ENCODE results near the gene MMD.
"Not testable (repeated sequence)": the region's sequence is repeated elsewhere in the genome, so short reads cannot be mapped to it uniquely, and the experiment has no call there.

The MMD gene

DNA sequence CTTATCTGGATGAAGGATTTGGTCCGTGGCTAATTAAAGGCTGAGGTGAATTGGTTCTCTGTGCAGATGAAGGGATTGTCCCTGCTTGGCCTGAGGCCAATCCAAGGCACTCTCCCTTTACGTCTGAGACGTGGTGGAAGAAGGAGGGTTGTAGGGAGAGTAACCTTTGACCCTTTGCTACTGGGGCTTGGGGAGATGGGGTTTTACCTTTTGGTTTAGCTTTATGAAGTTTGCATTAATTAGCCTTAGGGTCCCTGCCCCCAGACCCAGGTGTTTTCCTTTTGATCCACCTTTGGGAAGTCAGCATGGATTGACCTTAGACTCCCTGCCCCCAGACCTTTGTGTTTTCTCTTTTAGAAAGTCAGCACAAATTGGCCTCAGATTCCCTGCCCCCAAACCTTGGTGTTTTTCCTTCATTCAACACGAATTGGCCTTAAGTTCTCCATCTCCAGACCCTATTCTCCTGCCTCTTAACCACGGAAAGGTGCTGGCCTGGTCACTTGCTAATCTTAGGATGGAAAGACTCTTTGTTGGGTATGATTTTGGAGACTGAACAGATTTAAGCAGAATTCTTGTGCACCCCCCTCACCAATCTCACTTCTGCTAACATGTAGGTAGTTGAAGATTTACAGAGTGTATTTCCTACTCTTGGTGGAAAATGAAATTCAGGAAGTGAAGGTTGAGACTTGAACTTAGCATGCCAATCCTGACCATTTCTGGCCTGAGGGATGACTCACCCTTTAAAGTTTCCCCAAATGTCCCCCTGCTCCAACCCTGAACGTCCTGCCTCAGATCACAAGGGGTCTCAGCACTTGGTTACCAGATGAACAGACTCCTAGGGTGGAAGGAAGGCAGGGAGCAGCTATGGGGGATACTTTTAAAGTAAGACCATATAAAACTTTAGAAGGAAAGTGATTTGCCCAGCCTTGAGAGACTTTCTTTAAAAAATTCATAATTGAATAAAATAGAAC, 23.1 kb upstream of the MMD start:
- in situ Hi-C loops (cut with MboI; ENCODE audit: low sequenced_read_pairs): no loop called here

DNA sequence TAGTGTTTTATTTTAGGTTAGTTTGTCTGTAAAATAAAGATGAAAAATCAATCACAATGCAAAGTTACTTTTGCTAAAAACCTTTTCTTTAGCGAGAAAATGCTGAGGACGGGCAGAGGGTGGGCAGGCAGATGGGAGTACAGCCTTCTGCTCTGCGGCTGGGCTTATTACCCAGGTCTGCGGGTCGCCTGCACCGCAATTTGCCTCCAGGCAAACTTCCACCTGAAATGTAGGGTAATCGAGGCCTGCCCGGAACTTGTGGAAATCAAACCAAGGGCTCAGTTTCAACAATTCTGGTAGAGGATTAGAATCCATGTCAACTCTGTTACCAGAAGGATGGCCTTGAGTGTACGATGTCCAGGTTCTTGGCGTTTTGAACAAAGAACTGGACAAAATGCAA, 22.3 kb upstream of the MMD start:
- in situ Hi-C loops (cut with MboI; ENCODE audit: low sequenced_read_pairs): no loop called here

DNA sequence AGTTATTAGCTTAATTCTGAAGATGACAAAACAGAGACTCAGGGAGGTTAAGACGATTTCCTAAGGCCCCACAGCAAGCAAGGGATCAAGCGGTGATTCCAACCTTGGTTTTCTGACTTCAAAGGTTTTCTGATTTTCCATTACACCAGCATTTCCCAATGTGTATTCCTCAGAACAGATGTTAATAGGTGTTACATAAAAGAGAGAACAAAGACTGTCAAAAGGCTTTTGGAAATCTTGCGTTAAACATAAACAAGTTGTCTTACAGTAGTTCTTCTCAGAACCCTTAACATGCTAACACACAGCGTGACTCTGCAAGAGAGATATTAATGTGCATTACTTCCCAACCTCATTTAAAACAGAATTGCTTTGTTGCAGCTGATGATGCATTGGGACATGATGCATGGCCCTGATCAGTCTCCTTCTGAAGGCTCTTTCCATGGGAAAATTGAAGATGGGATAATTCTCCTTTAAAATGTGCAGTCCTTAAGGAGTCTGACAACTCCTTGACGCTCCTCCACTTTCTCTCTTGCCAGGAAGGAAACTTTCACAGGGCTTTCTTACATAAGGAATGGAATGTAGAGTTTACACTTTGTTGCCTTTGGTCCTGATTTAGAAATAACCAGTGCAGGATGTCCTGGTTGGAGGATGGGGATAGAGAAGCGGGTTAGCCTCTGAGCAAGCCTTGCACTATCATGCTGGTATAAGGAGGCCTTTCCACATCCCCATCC, 21.5 kb upstream of the MMD start:
- in situ Hi-C loops (cut with MboI; ENCODE audit: low sequenced_read_pairs): no loop called here

DNA sequence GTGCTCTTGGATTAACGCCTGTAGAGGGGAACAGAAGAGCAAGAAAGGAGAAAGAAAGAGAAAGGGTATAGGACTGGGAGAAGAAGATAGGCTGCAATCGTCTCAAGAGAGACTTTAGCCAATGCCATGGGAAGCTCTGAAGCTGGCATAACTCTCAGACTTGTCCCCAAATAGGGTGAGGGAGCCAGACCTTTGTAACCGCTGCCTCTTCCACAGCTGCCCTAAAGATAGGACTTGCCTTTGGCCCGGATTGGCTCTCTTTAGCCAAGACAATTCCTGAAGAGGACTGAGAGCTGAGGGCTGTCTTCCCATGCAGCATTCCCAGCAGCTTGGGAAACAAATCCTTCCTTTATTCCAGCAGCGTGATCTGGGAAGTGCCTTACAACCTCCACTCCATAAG, 20.8 kb upstream of the MMD start:
- in situ Hi-C loops (cut with MboI; ENCODE audit: low sequenced_read_pairs): no loop called here

DNA sequence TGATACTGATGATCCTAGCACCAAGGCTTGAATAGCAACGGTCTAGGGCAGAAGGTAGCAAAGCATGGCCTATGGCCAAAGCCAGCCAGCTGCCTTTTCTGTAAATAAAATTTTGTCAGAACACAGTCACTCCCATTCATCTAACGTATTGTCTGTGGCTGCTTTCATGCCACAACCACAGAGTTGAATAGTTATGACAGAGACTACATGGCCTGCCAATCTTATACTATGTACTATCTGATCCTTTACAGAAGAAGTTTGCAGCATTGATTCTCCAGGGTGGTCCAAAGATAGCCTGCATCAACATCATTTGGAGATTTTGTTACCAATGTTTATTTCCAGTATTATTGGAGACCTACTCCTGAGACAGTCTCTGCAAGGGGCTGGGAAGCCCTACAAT, 19.9 kb upstream of the MMD start:
- in situ Hi-C loops (cut with MboI; ENCODE audit: low sequenced_read_pairs): no loop called here

DNA sequence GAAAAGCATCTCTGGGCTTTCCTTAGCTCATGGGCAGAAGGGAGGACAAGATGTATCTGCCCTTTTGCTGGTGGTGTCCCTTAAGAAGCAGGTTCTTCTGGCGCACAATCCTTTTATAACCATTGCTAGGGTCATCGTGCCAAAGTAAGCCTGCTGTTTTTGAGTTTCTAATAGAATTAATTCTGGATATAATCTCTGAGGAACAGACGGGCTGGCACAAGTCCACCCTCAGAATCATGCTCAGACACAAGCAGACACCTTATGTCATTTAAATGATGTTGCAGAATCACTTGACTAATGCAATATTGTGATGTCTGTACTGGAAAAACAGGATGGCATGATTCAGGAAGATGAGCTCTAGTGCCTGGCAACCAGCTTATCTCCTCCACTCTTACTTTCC, 18.8 kb upstream of the MMD start:
- in situ Hi-C loops (cut with MboI; ENCODE audit: low sequenced_read_pairs): no loop called here

DNA sequence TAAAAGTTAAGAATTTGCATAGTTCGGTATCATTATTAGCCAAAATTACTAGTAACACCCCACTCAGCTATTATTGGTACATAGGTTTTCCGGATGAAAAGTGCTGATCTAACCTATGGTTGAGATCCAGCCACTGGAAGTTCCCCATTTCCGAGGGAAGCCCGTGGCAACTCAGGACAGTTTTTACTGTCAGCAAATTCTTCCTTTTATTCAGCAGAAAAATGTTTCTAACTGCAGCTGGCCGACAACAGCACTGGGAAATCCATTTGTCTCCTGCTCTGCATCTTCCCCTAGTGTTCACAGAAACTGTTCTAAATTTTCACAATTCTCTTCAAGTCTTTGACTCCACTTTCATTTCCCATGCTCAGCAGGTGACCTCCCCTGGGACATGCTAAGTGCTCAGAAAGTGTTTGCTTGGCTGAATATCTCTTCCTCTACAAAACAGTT, 15.5 kb upstream of the MMD start:
- in situ Hi-C loops (cut with MboI; ENCODE audit: low sequenced_read_pairs): no loop called here

DNA sequence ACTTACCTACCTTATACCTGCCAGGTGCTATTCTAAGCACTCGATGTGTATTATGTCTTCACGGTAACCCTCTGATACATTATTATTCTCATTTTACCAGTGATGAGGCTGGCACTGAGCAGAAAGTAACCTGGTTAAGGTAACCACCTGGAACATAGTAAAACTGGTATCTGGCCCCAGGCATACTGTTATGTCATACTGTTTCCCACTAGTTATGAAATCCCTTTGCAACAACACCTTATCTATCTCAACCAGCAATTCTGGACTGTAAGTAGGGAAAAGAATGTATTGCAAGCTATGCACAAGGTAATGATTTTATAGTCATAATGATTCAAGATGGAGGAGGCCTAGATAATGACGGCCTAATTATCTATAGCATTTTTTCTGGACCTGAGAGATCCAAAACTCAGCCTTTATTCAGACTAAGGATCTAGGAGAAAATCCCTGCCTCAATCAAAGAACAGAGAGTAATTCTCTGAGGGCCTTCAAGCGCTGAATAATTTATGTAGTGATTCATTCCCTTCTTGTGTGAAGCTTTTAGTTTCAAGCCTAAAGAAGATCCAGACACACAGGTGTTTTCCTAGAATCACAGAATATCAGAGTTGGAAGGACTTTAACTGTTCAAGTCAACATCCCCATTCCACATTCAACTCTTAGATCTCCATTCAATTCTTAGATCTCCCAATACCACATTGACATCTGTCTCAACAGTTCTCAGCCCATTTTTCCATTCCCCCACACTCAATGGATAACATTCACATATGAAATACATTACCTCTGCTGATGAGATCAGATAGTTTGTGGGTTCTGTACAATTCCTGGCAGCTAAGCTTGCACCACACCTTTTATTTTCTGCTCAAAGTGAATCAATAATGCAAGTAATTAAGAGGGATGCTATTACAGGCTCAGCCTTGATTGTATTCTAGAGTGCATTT, 14.9 kb upstream of the MMD start:
- in situ Hi-C loops (cut with MboI; ENCODE audit: low sequenced_read_pairs): no loop called here

DNA sequence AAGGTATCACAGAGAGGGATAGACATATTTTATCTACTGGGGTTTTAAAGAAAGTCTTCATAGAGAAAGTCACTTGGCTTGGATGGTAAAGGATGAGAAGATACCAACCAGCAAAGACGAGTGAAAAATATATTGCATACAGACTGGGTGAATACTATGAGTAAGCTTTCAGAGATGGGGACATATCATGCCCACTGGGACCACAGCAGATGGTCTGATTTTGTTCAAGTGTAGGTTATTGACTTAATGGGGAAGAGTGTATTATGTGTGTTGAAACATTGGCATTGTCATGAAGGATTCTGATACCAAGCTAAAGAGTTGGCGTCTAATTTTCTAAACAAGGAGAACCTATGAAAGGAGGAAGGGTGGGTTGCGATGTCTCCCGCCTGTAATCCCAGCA, 13.8 kb upstream of the MMD start:
- in situ Hi-C loops (cut with MboI; ENCODE audit: low sequenced_read_pairs): no loop called here

DNA sequence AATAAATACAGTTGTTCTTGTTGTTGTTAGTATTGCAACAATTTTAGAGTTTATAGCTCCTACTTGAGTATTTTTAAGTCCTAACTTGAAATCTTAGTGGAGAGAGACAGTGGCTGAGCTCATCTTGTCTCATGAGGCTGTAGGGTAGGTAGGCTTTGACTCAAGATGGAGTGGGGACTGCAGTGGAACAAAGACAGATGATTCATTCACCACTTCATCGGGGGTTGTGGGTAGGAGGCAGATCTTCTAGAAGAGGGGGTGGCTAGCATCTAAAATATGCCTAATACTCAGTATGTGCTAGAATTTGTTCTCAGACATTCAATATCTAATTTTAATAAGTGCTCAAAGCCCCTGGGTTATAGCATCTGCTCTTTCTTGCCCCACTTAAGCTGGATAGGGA, 13.1 kb upstream of the MMD start:
- in situ Hi-C loops (cut with MboI; ENCODE audit: low sequenced_read_pairs): no loop called here

DNA sequence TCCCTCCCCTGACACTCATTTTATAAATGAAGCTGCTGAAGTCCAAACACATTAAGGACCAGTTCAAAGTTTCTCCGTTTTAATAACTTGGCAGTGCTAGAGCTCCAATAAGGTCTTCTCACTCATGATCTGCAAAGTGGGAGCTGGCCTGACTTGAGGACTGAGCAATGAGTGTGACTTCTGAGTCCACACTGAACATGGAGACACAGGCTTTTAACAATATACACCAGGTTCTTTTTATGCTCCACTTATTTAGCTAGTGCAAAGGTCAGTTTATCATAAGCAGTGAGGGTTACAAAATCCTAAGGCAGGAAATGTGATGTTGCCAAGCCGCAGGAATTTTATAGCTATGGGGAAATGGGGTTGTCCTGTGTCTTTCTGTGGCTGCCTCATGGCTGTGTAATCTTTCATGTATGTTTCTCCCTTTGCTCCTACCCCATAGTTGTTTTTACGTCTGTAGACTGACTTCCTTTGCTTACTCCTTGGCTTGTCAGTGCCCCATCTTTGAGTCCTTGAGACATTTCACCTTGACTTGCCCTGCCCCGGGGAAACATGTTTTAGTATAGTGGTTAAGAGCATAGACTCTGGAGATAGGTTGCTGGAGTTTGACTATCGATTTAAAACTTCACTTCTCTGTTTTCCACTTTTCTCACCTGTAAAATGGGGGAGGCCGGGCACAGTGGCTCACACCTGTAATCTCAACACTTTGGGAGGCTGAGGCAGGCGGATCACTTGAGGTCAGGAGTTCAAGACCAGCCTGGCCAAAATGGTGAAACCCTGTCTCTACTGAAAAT, 12.2 kb upstream of the MMD start:
- in situ Hi-C loops (cut with MboI; ENCODE audit: low sequenced_read_pairs): no loop called here

DNA sequence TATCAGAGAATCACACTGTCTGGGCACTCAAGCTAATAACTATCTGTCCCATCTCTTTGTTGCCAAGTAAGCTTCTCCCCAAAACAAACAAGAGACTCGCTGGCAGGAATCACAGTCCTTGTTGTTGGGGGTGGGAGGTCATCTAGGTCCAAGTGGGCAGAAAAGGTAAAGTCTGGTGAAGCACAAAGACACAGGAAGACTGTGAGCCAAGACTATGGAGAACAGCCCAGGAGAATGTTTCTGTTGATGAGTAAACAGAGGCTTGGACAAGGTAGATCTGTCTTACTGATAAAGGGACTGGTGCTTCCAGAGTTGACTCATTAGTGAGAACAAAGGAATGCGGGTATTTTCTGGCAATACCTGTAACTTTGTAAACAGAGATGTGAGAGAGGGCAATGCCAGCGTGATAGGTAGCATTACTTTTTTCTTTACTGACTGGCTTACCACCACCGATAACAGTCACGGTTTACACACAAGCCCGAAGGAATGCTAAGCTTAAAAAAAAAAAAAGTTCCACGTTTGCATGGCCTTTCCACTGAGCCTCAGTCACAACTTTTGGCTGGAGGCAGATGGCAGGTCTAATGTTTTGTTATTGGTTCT, 11.5 kb upstream of the MMD start:
- in situ Hi-C loops (cut with MboI; ENCODE audit: low sequenced_read_pairs): no loop called here

DNA sequence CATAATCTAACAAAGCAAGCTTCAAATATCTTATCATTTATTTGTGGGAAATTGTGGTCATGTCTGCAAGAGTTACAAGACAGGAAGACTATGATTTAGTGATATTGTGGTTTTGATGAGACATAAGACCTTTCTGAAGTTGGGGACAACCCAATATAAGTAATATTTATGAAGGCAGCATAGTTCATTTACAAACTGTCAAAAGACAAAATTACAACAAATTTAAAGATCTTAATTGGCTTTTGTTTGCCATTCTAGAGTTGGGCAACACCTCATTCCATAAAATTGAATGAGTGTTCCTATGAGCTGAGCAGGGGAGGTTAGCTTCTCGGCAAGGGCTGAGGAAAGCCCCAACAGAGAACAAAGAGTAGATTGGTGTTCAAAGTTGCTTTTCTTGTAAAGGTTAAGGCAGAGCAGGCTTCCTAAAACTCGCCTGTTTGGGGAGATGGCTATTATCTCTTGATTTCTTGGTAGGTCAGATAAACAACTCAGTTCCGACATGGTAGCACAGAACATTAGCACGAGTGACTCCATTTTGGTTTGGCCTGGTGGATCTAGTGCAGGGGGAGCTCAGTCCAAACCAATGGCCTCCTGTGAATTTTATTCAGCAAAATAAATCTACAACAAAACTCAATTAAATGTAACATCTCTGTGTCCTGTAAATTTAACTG, 10.9 kb upstream of the MMD start:
- in situ Hi-C loops (cut with MboI; ENCODE audit: low sequenced_read_pairs): no loop called here

DNA sequence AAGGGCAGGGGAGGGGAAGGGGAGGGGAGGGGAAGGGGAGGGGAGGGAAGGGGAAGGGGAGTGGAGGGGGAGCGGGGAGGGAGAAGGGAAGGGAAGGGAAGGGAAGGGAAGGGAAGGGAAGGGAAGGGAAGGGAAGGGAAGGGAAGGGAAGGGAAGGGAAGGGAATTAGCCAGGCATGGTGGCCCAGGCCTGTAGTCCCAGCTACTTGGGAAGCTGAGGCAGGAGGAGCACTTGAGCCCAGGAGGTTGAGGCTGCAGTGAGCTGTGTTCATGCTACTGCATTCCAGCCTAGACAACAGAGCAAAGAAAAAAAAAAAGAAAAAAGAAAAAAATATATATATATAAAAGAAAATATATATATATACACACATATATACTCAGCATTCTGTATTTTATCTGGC, 10.3 kb upstream of the MMD start:
- in situ Hi-C loops (cut with MboI; ENCODE audit: low sequenced_read_pairs): not testable (repeated sequence)

DNA sequence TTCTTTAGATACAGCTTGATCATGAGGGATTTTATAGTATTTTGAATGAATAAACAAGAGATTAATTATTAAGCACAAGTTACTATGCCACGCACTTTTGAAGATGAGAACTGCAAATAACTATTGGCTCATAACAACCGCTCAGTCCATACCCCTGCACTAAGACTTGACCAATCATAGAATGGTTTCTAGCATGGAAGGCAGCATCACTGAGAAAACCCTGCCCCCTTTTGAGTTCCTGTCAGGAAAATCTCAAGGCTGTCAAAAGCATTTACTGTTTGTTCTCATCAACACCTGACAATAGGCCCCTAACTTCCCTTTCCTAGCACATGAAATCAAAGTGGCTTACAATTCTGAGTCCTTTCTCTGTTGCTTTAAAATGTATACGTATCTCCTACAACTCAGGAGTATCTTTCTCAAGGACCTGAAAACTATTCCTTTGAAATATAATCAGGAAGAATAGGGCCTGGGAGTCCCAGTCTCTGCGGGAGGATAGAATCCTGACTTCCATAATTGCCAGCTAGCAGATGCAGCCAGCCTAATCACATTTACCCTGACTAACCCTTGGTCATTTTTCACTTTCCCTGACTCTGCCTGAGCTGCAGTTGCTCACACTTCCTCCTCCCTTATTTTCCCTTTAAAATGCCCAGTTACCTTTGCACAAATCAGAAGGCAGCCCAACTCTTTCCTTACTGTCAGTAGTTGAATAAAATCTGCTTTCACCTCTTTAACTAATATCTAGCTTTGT, 9.1 kb upstream of the MMD start:
- in situ Hi-C loops (cut with MboI; ENCODE audit: low sequenced_read_pairs): no loop called here

DNA sequence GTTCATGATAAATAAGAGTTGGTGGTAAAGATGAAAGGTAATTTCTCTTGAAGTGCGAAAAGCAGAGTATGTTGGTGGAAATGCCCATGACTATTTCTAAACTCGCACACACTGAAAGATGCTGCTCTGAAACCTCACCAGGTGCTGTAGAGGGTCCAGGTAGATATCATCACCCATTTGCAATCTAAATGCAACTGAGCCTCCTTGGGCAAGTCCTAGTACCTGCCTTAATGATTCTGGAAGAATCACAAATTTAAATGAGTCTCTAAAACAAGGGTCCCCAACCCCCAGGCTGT, 5.9 kb upstream of the MMD start:
- in situ Hi-C loops (cut with MboI; ENCODE audit: low sequenced_read_pairs): no loop called here

DNA sequence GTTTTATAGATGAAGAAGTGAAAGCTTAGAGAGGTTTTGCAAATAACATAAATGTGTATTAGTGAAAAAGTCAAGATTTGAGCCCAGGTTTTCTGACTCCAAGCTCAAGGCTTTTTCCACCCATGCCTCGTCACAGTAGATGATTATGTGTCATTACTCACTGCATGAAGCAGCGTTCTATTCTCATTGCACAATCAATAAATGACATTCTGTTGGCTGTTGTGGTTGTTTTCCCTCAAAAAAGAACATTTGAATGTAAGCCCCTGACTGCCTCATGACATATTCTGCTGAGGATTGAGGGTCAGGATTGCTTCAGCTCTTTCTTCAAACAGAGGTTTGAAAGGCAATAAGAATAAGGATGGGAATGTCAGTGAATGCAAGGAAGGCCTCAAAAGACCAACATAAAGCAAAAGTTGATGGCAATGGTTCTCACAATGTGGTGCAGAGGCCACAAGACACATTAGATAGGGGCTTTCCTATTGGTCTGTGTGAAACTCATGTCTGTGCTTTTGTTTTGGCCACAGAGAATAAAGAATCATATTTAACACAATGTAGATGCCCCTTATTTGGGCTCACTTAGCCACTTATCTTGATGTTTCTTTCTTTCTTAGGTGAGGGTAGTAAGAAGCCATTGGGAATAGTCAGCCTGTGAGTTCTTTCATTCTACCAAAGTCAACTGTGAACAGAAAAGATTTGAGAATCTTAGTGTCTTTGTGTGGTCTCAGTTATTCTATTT, 5.4 kb upstream of the MMD start:
- in situ Hi-C loops (cut with MboI; ENCODE audit: low sequenced_read_pairs): no loop called here

DNA sequence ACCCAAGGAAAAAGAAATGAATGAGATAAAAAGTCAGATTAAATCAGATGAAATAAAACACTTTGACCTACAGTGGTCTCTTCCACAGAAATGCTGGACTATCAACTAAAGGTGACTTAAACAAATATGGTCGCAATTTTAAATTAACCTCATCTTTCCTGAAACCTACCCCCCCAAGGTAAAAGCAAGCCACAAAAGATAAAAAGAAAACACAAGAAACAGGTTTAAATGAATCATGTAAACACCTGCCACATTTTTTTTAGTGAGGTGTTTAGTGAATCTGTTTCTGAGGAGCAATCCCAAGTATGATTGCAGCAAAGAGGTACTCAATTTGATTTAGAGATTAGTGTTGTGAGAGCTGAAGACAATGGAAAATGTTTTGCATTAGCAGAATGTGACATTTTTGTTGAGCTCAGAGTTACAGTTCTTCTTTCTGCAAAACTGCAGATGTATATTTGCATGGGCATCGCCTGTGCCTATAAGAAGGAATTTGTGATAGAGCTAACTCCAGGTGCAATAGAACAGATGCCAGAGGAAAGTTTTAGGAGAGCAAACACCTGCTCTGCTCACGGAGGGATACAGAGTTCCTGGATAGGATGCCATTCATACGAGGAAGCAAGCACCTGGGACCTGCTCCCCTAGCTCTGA, 3.4 kb upstream of the MMD start:
- in situ Hi-C loops (cut with MboI; ENCODE audit: low sequenced_read_pairs): no loop called here

All from HL-60/S4 (cell line).